ENCODE measurements around the gene SMC5.

Gene SMC5

DNA sequence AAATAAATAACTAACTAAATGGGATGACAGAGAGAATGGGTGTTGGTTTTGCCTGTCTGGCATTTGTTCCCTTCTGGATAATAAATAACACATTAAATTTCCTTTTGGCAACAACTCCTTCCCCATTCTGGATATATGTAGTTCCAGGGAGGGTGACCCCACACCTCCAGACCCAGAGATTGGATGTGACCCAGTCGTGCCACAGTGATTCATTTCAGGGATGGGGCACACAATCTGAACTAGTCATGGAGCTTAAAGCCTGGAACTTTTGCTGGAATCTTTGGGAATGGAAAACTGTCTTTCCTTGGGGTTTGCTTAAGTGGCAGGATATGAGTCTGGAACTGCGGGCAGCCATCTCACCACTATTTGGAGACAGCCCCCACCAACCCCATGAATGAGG is 144.4 kb downstream of the SMC5 start:
- H3K36me3 ChIP-seq (ENCODE audit: control insufficient read depth in 2 of 2, insufficient read depth in 2 of 2, low read length in 2 of 2), result no peaks in the 10 kb centered on the region
- H3K27me3 ChIP-seq (ENCODE audit: control insufficient read depth in 1 of 2, insufficient read depth in 2 of 2, low read length in 2 of 2), result no peaks in the 10 kb centered on the region
- no peaks in the 10 kb centered on the region for H3K9me3 ChIP-seq (ENCODE audit: control insufficient read depth in 2 of 2, low read length in 2 of 2)
- peak overlapping the region in 1 of 2 donors; percentile 54 for H3K4me3 ChIP-seq (ENCODE audit: low read length in 2 of 2)
- H3K4me1 ChIP-seq (ENCODE audit: control insufficient read depth, insufficient read depth, low read length), result peaks cover 69% of the 10 kb centered on the region
- peak overlapping the region; percentile 62 for H3K27ac ChIP-seq (ENCODE audit: low read length)
- H3K9ac ChIP-seq (ENCODE audit: low read length in 2 of 2), result no peak overlapping the region

DNA sequence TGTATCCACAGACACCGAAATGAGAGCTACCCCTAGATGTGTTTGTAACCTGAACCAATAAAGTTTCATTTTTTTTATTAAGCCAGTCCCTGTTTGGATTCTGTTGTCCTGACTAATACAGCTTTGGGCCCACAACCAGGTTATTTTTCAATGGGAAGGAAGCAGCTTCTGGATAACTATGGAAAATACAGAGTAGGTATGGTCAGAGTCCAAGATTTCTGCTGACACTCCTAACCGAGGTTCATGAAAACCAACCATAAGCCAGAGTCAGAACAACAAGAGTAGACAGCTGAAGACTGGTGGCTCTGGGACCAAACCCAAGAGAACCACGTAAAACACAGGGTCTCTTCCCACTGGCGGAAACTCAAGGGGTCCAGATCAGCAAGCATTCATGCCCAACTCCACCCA is 144.8 kb downstream of the SMC5 start:
- peak overlapping the region in 1 of 2 donors; percentile 54 for H3K4me3 ChIP-seq (ENCODE audit: low read length in 2 of 2)
- no peaks in the 10 kb centered on the region for H3K36me3 ChIP-seq (ENCODE audit: control insufficient read depth in 2 of 2, insufficient read depth in 2 of 2, low read length in 2 of 2)
- H3K4me1 ChIP-seq (ENCODE audit: control insufficient read depth, insufficient read depth, low read length), result peaks cover 72% of the 10 kb centered on the region
- peak overlapping the region; percentile 62 for H3K27ac ChIP-seq (ENCODE audit: low read length)
- no peak overlapping the region for H3K9ac ChIP-seq (ENCODE audit: low read length in 2 of 2)
- H3K9me3 ChIP-seq (ENCODE audit: control insufficient read depth in 2 of 2, low read length in 2 of 2), result no peaks in the 10 kb centered on the region
- no peaks in the 10 kb centered on the region for H3K27me3 ChIP-seq (ENCODE audit: control insufficient read depth in 1 of 2, insufficient read depth in 2 of 2, low read length in 2 of 2)

DNA sequence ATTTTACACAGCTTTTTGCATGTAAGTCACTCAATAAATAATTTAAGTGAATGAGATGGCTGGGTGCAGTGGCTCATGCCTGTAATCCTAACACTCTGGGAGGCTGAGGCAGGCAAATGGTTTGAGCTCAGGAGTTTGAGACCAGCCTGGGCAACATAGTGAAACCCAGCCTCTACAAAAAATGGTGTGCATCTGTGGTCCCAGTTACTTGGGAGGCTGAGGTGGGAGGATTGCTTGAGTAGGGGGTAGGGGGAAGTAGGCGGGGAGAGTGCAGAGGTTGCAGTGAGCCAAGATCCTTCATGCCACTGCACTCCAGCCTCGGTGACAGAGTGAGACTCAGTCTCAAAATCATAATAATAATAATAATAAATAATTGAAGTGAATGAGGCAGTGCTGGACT is 145.5 kb downstream of the SMC5 start:
- Histone ChIP-seq H3K36me3 (ENCODE audit: control insufficient read depth in 2 of 2, insufficient read depth in 2 of 2, low read length in 2 of 2) (no peaks in the 10 kb centered on the region), H3K9me3 (ENCODE audit: control insufficient read depth in 2 of 2, low read length in 2 of 2) (no peaks in the 10 kb centered on the region), H3K4me1 (ENCODE audit: control insufficient read depth, insufficient read depth, low read length) (peaks cover 70% of the 10 kb centered on the region), H3K9ac (ENCODE audit: low read length in 2 of 2) (no peak overlapping the region), H3K4me3 (ENCODE audit: low read length in 2 of 2) (peak overlapping the region in 1 of 2 donors; percentile 54), H3K27ac (ENCODE audit: low read length) (peak overlapping the region; percentile 62), H3K27me3 (ENCODE audit: control insufficient read depth in 1 of 2, insufficient read depth in 2 of 2, low read length in 2 of 2) (no peaks in the 10 kb centered on the region)

All from stomach smooth muscle (tissue), 2 donors.